ACC112 (cell line): Measurements from ENCODE around the gene CAV1.

ENCODE experiments used
- H2AFZ ChIP-seq: fragments of 200-600 bp; sonication (generic); one replicate; pipeline ENCODE4 v1.6.0; 2017; ENCODE audit warnings: antibody characterized with exemption, low read length; ENCODE audit not compliant: unreplicated experiment
- H3K27ac ChIP-seq: fragments of 200-600 bp; sonication (generic); 2 replicates; pipeline ENCODE4 v1.5.1; 2014; ENCODE audit warnings: low read depth, mild to moderate bottlenecking, antibody characterized with exemption, low read length, moderate library complexity
- H3K27me3 ChIP-seq: fragments of 200-600 bp; sonication (generic); 2 replicates; pipeline ENCODE4 v1.6.1; 2014; ENCODE audit warnings: mild to moderate bottlenecking, antibody characterized with exemption, low read length, moderate library complexity, mixed read lengths; ENCODE audit not compliant: insufficient read depth
- H3K36me3 ChIP-seq: fragments of 200-600 bp; sonication (generic); 2 replicates; pipeline ENCODE4 v1.6.1; 2016; ENCODE audit warnings: mild to moderate bottlenecking, antibody characterized with exemption, low read length, moderate library complexity, mixed read lengths; ENCODE audit not compliant: insufficient read depth
- H3K4me1 ChIP-seq: fragments of 200-600 bp; sonication (generic); one replicate; pipeline ENCODE4 v1.6.1; 2016; ENCODE audit warnings: low read length, mixed read lengths; ENCODE audit not compliant: insufficient read depth, unreplicated experiment, control insufficient read depth
- H3K4me3 ChIP-seq: fragments of 200-600 bp; sonication (generic); 2 replicates; pipeline ENCODE4 v1.5.1; 2014; ENCODE audit warnings: mild to moderate bottlenecking, low read depth, low read length
- H3K79me2 ChIP-seq: fragments of 200-600 bp; sonication (generic); one replicate; pipeline ENCODE4 v1.6.0; 2016; ENCODE audit warnings: low read length; ENCODE audit not compliant: control insufficient read depth, unreplicated experiment, insufficient read depth

The CAV1 gene

GRCh38 chr7:116530107-116530820 is 5.4 kb downstream of the CAV1 start:
- H3K4me1 ChIP-seq, result peaks cover 51% of the 10 kb centered on the region
- H3K27me3 ChIP-seq, result no peaks in the 10 kb centered on the region
- peak overlapping the region; percentile 73 for H3K4me3 ChIP-seq
- H2AFZ ChIP-seq, result no peak overlapping the region
- peaks cover 94% of the 10 kb centered on the region for H3K79me2 ChIP-seq
- peak overlapping the region; percentile 49 for H3K27ac ChIP-seq
- peaks cover 63% of the 10 kb centered on the region for H3K36me3 ChIP-seq

GRCh38 chr7:116532102-116532688 is 7.4 kb downstream of the CAV1 start:
- Histone ChIP-seq H3K4me3 (no peak overlapping the region; the same call in 1 of the 2 replicates), H3K4me1 (peaks cover 59% of the 10 kb centered on the region), H3K27me3 (no peaks in the 10 kb centered on the region), H3K36me3 (peaks cover 69% of the 10 kb centered on the region), H3K27ac (no peak overlapping the region), H3K79me2 (peaks cover 91% of the 10 kb centered on the region), H2AFZ (no peak overlapping the region)

DNA sequence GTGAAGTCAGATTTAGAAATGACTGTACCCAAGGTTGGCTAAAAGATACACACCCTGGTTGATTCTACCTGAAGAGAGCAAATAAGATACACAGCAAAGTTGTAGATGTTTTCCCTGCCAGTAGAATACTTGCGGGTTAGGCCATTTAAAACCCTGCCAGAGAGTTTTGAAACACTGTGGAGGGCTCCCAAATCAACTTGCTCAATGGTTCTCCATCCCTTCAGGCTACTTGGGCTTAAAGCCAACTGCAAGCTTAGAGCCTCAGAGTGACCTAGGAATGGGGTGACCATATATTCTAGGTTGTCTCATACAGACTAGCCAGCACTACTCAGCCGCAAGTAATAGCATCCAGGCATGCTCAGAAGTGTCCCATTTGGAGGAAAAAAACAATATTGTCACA is 10.0 kb downstream of the CAV1 start:
- Histone ChIP-seq H3K4me1 (peaks cover 61% of the 10 kb centered on the region), H3K36me3 (peaks cover 79% of the 10 kb centered on the region), H3K27me3 (no peaks in the 10 kb centered on the region), H3K4me3 (no peak overlapping the region), H2AFZ (no peak overlapping the region), H3K79me2 (peaks cover 90% of the 10 kb centered on the region), H3K27ac (peak overlapping the region; percentile 32; the same call in 1 of the 2 replicates)

GRCh38 chr7:116535416-116535815 is 10.6 kb downstream of the CAV1 start:
- Histone ChIP-seq H3K4me3 (no peak overlapping the region), H3K79me2 (peaks cover 90% of the 10 kb centered on the region), H3K36me3 (peaks cover 79% of the 10 kb centered on the region), H3K27me3 (no peaks in the 10 kb centered on the region), H3K4me1 (peaks cover 61% of the 10 kb centered on the region), H3K27ac (0 out of 2 replicates have a peak overlapping the region, but pooled peaks have one; percentile 32), H2AFZ (no peak overlapping the region)

- Histone ChIP-seq H3K79me2 (peaks cover 87% of the 10 kb centered on the region), H3K4me3 (no peak overlapping the region), H3K27me3 (no peaks in the 10 kb centered on the region), H3K27ac (peak overlapping the region; percentile 19), H3K4me1 (peaks cover 68% of the 10 kb centered on the region), H2AFZ (no peak overlapping the region), H3K36me3 (peaks cover 67% of the 10 kb centered on the region)
These were observed 13.3 kb downstream of the CAV1 start for GRCh38 chr7:116538138-116538537.

GRCh38 chr7:116539879-116540278 is 15.0 kb downstream of the CAV1 start:
- Histone ChIP-seq H3K4me1 (peaks cover 70% of the 10 kb centered on the region), H3K4me3 (no peak overlapping the region), H3K27me3 (no peaks in the 10 kb centered on the region), H3K36me3 (peaks cover 73% of the 10 kb centered on the region), H3K79me2 (peaks cover 90% of the 10 kb centered on the region), H3K27ac (peak overlapping the region; percentile 87), H2AFZ (no peak overlapping the region)

DNA sequence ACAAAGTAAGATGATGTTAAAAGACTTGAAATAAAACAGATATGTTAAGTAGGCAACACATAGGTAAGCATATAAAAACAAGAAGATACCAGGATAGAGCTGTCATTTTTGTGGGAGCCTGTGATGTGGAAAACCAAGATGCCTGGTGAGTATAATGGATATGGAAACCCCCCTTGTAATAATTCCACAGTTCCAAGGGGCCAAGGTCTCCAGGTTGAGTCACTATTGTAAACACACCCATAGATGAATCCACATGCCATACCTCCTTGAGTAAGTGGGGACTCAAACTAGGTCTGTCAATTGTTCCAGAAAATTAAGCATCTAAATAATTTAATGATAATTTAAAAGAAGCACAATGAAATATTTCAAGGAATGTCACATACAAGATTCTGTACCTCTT is 15.9 kb downstream of the CAV1 start:
- no peaks in the 10 kb centered on the region for H3K27me3 ChIP-seq
- H3K79me2 ChIP-seq, result peaks cover 90% of the 10 kb centered on the region
- H3K27ac ChIP-seq, result peak overlapping the region; percentile 87
- H2AFZ ChIP-seq, result no peak overlapping the region
- peaks cover 71% of the 10 kb centered on the region for H3K4me1 ChIP-seq
- H3K4me3 ChIP-seq, result no peak overlapping the region
- H3K36me3 ChIP-seq, result peaks cover 73% of the 10 kb centered on the region

GRCh38 chr7:116541951-116542350 is 17.1 kb downstream of the CAV1 start:
- Histone ChIP-seq H3K79me2 (peaks cover 90% of the 10 kb centered on the region), H3K27ac (peak overlapping the region; percentile 87), H3K4me1 (peaks cover 75% of the 10 kb centered on the region), H3K27me3 (no peaks in the 10 kb centered on the region), H3K36me3 (peaks cover 70% of the 10 kb centered on the region), H3K4me3 (no peak overlapping the region), H2AFZ (no peak overlapping the region)

GRCh38 chr7:116542618-116543017 is 17.8 kb downstream of the CAV1 start:
- Histone ChIP-seq H3K27ac (peak overlapping the region; percentile 87), H3K4me1 (peaks cover 75% of the 10 kb centered on the region)

DNA sequence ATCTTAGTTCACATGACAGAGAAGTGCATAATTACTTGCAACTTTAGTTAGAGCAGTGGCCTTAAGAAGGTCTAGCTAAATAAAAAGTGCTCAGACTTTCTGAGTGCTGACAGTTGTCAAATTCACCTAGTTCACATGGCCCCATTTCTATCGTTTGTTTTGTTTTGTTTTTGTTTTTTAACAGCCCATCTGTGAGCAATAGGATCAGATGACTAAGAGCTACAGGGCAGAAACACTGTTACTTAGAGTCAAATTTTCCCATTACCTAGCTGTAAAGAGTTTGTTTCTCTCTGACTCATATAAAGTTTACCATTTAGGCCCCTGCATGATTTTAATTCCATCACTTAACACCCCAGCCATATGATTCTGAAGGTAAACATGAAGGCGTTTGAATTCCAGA is 18.8 kb downstream of the CAV1 start:
- Histone ChIP-seq H3K4me3 (no peak overlapping the region; the same call in 1 of the 2 replicates), H3K4me1 (peaks cover 78% of the 10 kb centered on the region), H2AFZ (no peak overlapping the region), H3K36me3 (peaks cover 65% of the 10 kb centered on the region), H3K27me3 (no peaks in the 10 kb centered on the region), H3K27ac (peak overlapping the region; percentile 87), H3K79me2 (peaks cover 90% of the 10 kb centered on the region)

More at GRCh38 chr7:116542618-116543017, 17.8 kb downstream of the CAV1 start:
- Histone ChIP-seq H3K36me3 (peaks cover 66% of the 10 kb centered on the region), H2AFZ (no peak overlapping the region), H3K27me3 (no peaks in the 10 kb centered on the region), H3K4me3 (no peak overlapping the region), H3K79me2 (peaks cover 90% of the 10 kb centered on the region)

DNA sequence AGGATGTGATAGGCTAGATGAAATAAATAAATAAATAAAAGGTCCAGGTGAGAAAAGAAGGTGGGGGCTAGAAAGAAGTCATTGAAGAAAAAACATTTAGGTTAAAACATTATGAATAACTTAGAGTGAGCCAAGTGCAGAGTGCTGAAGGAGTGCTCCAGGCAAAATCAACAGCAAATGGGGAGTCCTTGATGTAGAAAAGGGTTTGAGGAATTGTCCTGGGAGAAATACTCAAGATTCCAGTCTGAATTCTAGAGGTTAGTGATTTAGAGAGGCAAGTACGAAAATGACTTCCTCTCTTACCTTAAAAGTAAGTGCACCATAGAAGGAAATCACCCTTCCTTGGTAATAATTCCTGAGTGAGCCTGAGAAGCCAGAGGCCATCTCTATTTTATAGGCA is 19.7 kb downstream of the CAV1 start:
- H3K27ac ChIP-seq, result peak overlapping the region; percentile 87
- peaks cover 90% of the 10 kb centered on the region for H3K79me2 ChIP-seq
- no peaks in the 10 kb centered on the region for H3K27me3 ChIP-seq
- peaks cover 78% of the 10 kb centered on the region for H3K4me1 ChIP-seq
- no peak overlapping the region for H2AFZ ChIP-seq
- peaks cover 65% of the 10 kb centered on the region for H3K36me3 ChIP-seq
- no peak overlapping the region for H3K4me3 ChIP-seq
